ENCODE data around the gene ZCCHC2. TPM values are rescaled to one million over a fixed set of nuclear protein-coding genes. Genes with fewer than 3 reads are reported as not detected.

Gene ZCCHC2
- total and polyA plus RNA-seq, 5 experiments from 2014 or later: 1.8 to 55.8 (median 2.6) TPM

DNA sequence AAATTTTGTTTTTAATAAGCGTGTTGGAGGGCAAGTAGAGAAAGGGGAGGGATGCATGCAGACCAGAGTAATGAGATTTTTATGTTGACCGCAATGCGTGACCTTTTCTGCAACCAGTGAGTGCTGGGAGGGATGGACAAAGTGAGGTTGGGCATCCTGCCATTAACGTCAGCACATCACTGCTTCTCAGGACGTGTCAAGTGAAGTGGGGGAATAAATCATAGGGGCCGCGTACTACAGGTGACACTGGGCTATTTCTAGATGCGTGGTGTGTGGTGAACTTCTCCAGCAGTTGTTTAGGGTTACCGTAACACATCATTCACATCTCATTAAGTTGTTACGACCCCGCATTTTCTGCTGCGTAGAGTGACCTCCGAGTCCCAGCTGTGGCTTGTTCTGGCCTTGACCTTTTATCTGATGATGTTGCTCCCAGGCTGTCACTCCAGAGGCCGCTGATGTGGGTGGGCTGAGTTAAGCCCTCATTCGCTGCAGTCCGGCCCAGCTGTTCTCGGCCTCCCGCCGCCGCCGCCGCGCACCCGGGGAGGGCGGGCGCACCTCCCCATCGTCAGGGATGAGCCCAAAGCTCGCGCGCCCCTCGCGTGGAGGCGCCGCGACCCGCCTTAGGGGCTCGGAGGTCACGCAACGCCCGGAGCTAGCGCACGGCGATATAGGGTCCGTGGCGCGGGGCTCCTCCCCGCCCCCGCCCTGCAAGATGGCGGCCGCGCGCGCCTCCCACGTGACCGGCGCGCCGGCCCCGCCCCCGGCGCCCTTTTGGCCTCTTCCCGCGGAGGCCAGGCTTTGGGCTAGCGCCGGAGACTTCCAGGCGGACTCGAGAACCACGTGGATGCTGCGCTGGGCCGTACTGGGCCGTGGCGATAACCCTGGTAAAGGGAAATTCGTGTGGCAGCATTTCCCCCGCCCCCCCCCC, 3.5 kb downstream of the ZCCHC2 start:
- peaks cover 0 to 2% (median 0%) of the 10 kb centered on the region in 3 donors for H3K36me3 Mint-ChIP-seq
- H3K9me3 Mint-ChIP-seq: no peaks in the 10 kb centered on the region
- peak; percentile 31 to 78 (median 60) for DNase-seq
- H3K4me1 Mint-ChIP-seq: peaks cover 18 to 67% (median 49%) of the 10 kb centered on the region in 4 donors
- ATAC-seq: peak; percentile 11 to 13
- H3K4me3 Mint-ChIP-seq: peak overlapping the region; percentile 87 to 99 (median 95)
- H3K27me3 Mint-ChIP-seq: no peaks in the 10 kb centered on the region
- POLR2A ChIA-PET: interaction anchor here (1.1 to 1.8 kb wide), 5 partner anchors 20 to 108 kb away, joined by 3 to 13 read pairs (median 5); no protein-coding TSS in a partner anchor
- peak overlapping the region; percentile 93 to 99 (median 97) for H3K27ac Mint-ChIP-seq

DNA sequence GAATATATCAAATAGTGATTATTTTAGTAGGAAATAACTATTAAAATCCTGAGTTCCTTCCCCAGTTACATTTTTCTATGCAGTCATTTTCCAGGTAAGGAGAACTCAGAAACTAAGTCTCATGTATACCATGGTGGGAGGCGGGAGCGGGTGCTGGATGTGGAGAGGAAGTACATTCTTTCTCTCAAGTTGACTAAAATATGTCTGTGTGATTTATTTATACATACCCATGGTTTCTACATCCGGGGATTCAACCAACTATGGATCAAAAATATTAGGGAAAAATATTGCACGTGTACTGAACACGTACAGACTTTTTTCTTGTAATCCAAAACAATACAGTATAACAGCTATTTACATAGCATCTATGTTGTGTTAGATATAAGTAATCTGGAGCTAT, 6.8 kb downstream of the ZCCHC2 start:
- Mint-ChIP-seq H3K36me3 (peaks cover 0 to 7% (median 0%) of the 10 kb centered on the region in 3 donors), H3K27ac (peak overlapping the region in 2 of 10 donors; percentile 15 to 76), H3K4me3 (peak overlapping the region in 6 of 10 donors; percentile 8 to 69 (median 48)), H3K4me1 (peaks cover 31 to 83% (median 69%) of the 10 kb centered on the region in 4 donors), H3K27me3 (no peaks in the 10 kb centered on the region), H3K9me3 (no peaks in the 10 kb centered on the region)
- POLR2A ChIA-PET: interaction anchor here (0.5 kb wide), 1 partner anchor 10 kb away, joined by 4 read pairs; no protein-coding TSS in a partner anchor
- no peak for DNase-seq
- ATAC-seq: no peak

DNA sequence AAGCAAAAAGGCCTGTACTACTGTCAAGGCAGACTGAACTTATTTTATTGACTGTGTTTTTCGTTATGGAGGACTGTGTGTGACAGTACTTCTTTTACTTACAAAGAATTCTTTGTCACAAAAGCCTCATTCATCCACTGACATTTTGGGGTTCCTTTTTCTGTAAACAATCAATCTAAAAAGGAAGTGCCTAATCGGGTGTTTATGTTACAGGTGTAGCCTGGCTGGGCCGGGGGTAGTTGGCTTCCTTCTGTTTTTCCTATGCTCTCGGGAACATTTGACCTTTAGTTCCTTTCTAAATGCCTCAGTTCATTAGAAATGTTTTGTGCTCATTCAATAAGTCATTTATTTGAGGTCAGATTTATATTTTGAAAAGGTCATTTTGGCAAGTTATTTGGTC, 8.3 kb downstream of the ZCCHC2 start:
- POLR2A ChIA-PET: interaction anchor here (1.2 kb wide), 1 partner anchor 9 kb away, joined by 3 read pairs; no protein-coding TSS in a partner anchor
- Mint-ChIP-seq H3K9me3 (no peaks in the 10 kb centered on the region), H3K4me3 (peak overlapping the region in 2 of 10 donors; percentile 6 to 12)

DNA sequence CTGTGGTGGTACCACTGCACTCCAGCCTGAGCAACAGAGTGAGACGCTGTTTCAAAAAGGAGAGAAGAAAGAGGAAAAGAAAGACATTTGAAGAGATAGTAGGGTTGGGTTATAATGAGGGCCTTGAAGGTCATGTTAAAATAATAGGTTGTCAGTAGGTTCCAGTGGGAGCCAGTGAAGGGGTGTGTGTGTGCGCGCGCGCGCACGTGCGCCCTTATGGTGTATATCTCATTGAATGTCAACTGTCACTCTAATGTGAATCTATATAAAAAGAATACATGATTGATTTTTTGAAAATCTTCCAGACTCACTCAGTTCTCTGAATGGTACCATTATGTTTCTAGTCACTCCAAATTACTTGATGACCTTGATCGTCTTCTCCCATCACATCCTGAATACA, 9.1 kb downstream of the ZCCHC2 start:
- no peaks in the 10 kb centered on the region for H3K27me3 Mint-ChIP-seq
- no peaks in the 10 kb centered on the region for H3K9me3 Mint-ChIP-seq
- H3K4me1 Mint-ChIP-seq: peaks cover 37 to 88% (median 77%) of the 10 kb centered on the region in 4 donors
- POLR2A ChIA-PET: interaction anchor here (0.6 to 1.2 kb wide), 3 partner anchors 8 to 805 kb away, joined by 3 to 6 read pairs (median 3); no protein-coding TSS in a partner anchor
- DNase-seq (no peak), ATAC-seq (no peak)
- peak overlapping the region in 2 of 10 donors; percentile 0 to 37 for H3K27ac Mint-ChIP-seq
- peaks cover 0 to 7% (median 0%) of the 10 kb centered on the region in 3 donors for H3K36me3 Mint-ChIP-seq
- H3K4me3 Mint-ChIP-seq: peak overlapping the region in 2 of 10 donors; percentile 2 to 4

More for the DNA sequence above, 8.3 kb downstream of the ZCCHC2 start:
- Mint-ChIP-seq H3K27me3 (no peaks in the 10 kb centered on the region), H3K36me3 (peaks cover 0 to 7% (median 0%) of the 10 kb centered on the region in 3 donors), H3K27ac (peak overlapping the region in 3 of 10 donors; percentile 37 to 56 (median 53)), H3K4me1 (peaks cover 36 to 84% (median 69%) of the 10 kb centered on the region in 4 donors)
- DNase-seq: no peak
- no peak for ATAC-seq

DNA sequence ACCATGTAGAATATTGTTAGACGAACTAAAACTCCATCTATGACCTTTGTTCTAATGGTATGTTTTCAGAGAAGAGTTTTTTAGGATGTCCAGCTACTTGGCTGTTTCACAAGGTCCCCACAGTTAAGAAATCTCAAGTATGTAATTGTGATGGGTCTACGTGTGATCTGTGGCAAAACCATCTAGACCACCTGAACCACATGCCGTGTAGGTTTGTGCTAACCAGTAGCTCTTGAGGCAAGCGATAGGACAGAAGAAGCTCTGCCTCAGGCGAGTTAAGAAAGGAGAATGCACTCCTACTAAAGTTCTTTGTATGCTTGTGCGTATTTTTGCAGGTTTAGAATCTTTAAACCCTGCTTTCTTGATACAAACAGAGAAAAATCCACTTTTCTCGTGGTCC, 13.2 kb downstream of the ZCCHC2 start:
- peaks cover 0 to 25% (median 2%) of the 10 kb centered on the region in 3 donors for H3K36me3 Mint-ChIP-seq
- POLR2A ChIA-PET: no interaction called here
- no peaks in the 10 kb centered on the region for H3K9me3 Mint-ChIP-seq
- peaks cover 30 to 74% (median 72%) of the 10 kb centered on the region in 4 donors for H3K4me1 Mint-ChIP-seq
- no peak for ATAC-seq
- DNase-seq: no peak
- no peak overlapping the region for H3K27ac Mint-ChIP-seq
- no peak overlapping the region for H3K4me3 Mint-ChIP-seq
- no peaks in the 10 kb centered on the region for H3K27me3 Mint-ChIP-seq

DNA sequence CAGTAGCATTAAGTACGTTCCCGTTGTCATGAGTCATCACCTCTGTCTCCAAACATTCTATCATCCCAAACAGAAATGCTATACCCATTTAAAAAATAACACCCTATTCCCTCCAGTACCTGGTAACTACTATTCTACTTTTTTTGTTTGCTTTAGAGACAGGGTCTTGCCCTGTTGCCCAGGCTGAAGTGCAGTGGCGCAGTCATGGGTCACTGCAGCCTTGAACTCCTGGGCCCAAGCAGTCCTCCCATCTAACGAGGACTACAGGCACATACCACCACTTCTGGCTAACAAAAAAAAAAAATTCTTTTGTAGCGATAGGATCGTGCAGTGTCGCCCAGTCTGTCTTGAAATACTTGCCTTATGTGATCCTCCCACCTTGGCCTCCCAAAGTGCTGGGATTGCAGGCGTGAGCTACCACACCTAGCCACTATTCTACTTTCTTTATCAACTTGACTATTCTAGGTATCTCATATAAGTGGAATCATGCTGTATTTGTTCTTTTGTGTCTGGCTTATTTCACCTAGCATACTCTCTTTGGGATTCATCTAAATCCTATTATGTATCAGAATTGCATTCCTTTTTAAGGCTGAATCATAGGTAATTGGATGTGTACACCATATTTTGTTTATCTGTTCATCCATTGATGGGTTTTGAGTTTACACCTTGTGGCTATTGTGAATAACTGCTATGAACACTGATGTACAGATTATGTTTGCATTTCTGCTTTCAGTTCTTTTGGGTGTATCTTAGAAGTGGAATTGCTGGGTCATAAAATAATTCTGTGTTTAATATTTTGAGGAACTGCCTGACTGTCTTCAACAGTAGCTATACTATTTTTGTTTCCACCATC, 14.4 kb downstream of the ZCCHC2 start:
- Mint-ChIP-seq H3K9me3 (no peaks in the 10 kb centered on the region), H3K27ac (peak overlapping the region in 4 of 10 donors; percentile 21 to 74 (median 61)), H3K36me3 (peaks cover 0 to 31% (median 4%) of the 10 kb centered on the region in 3 donors), H3K27me3 (no peaks in the 10 kb centered on the region), H3K4me3 (peak overlapping the region in 1 of 10 donors; percentile 51), H3K4me1 (peaks cover 25 to 65% (median 62%) of the 10 kb centered on the region in 4 donors)
- POLR2A ChIA-PET: no interaction called here
- no peak for DNase-seq
- no peak for ATAC-seq

DNA sequence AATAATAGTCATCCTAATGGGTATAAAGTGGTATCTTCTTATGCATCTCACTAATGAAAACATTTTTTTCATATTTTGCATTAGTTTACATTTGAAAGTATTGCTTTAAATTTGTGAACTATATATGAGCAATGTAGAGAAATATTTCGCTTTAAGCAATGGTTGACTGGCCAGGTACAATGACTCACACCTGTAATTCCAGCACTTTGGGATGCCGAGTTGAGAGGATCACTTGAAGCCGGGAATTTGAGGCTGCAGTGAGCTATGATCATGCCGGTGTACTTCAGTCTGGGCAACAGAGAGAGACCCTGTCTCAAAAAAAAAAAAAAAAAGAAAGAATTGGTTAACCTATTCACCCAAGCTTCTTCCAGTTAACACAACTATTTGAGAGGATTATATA, 15.1 kb downstream of the ZCCHC2 start:
- no peaks in the 10 kb centered on the region for H3K9me3 Mint-ChIP-seq
- peaks cover 23 to 60% (median 58%) of the 10 kb centered on the region in 4 donors for H3K4me1 Mint-ChIP-seq
- ATAC-seq (no peak), DNase-seq (no peak)
- peaks cover 2 to 35% (median 9%) of the 10 kb centered on the region in 3 donors for H3K36me3 Mint-ChIP-seq
- H3K4me3 Mint-ChIP-seq: no peak overlapping the region
- POLR2A ChIA-PET: no interaction called here
- H3K27me3 Mint-ChIP-seq: no peaks in the 10 kb centered on the region
- H3K27ac Mint-ChIP-seq: no peak overlapping the region

DNA sequence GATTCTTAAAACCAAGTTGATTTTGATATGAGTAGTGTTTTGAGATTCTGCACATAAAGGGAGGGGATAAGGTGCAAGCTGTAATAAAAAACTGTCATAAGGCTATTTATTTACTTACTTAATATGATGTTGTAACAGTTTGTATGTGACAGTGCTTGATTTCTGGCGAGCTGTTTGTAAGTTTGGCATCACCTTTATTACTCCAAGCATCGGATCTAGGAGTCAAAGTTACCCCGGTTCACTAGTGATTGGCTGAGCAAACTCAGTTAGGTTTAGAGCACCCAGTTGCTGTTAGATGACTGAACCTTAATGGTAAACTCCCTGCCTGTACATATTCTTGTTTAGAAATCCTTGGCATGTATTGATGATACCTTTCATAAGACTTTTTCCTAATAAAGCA, 16.1 kb downstream of the ZCCHC2 start:
- Mint-ChIP-seq H3K27me3 (no peaks in the 10 kb centered on the region), H3K4me1 (peaks cover 31 to 62% (median 54%) of the 10 kb centered on the region in 4 donors), H3K27ac (no peak overlapping the region), H3K36me3 (peaks cover 10 to 44% (median 17%) of the 10 kb centered on the region in 3 donors), H3K4me3 (no peak overlapping the region), H3K9me3 (no peaks in the 10 kb centered on the region)
- POLR2A ChIA-PET: interaction anchor here (2.0 kb wide), 1 partner anchor 16 kb away, joined by 6 read pairs; the partner anchor contains the start of gene ZCCHC2
- DNase-seq: no peak
- no peak for ATAC-seq

DNA sequence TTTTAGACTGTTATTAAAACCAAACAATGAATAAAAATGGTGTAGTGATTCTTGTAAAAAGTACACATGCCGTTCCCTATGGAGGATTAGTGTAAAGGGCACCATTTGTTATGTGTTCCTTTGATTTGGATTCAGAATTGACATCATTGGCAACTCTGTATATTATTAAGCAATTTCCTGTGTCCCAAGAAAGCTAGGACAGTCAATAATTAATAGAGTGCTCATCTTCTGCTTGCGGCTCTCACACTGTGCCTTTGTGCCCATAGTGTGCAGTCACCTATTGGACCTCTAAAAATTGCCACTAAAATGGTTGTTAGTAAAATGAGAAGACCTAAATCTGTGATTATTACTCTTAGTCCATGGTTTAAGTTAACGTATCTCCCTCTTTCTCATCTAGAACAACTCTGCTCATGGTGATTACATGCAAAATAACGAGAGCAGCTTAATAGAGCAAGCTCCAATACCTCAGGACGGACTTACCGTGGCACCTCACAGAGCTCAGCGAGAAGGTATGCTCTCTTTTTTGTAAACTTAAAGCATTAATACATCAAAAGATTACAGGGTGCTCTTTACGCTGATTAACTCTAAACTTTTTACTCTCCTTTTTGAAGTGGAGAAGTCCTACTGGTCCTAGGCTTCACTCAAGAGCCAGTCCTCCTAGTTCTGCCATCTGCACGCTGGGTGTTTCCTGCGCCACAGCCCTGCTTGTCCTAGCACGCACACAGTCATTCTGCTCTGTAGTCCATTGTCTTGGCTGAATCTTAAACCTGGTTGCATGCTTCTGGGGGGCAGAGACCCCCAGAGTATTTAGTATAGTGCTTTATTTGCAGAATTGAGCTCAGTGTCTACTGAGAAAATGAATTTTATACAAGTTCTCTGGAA, 16.7 kb downstream of the ZCCHC2 start:
- Mint-ChIP-seq H3K36me3 (peaks cover 10 to 50% (median 17%) of the 10 kb centered on the region in 3 donors), H3K27ac (no peak overlapping the region), H3K27me3 (no peaks in the 10 kb centered on the region), H3K4me3 (no peak overlapping the region), H3K9me3 (no peaks in the 10 kb centered on the region), H3K4me1 (peaks cover 27 to 55% (median 47%) of the 10 kb centered on the region in 4 donors)
- POLR2A ChIA-PET: interaction anchor here (0.7 to 2.0 kb wide), 3 partner anchors 8 to 17 kb away, joined by 3 to 6 read pairs (median 4); partner anchors contain the start of gene ZCCHC2
- ATAC-seq (no peak), DNase-seq (no peak)

DNA sequence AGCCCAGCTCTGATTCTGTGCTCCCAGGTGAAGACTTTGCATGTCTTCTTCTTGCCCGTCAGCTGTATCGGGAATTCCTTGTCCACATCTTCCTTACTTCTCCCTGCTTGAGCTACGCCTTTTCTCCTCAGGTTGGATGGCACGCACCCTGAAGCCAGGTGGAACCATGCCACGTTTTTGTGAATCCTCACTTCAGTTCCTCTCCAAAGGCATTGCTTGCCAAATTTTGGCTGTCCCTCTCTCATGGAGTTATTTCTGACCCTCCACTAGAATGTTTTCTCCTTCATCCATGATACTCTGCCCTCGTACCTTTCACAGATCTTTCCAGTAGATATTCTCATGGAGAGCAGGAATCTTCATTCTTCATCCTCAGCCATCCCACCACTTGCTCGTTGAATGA, 20.2 kb downstream of the ZCCHC2 start:
- Mint-ChIP-seq H3K4me1 (peaks cover 11 to 24% (median 15%) of the 10 kb centered on the region in 4 donors), H3K27me3 (no peaks in the 10 kb centered on the region), H3K4me3 (no peak overlapping the region), H3K9me3 (no peaks in the 10 kb centered on the region), H3K27ac (peak overlapping the region in 1 of 10 donors; percentile 75), H3K36me3 (peaks cover 10 to 80% (median 29%) of the 10 kb centered on the region in 3 donors)
- ATAC-seq (no peak), DNase-seq (no peak)
- POLR2A ChIA-PET: no interaction called here

DNA sequence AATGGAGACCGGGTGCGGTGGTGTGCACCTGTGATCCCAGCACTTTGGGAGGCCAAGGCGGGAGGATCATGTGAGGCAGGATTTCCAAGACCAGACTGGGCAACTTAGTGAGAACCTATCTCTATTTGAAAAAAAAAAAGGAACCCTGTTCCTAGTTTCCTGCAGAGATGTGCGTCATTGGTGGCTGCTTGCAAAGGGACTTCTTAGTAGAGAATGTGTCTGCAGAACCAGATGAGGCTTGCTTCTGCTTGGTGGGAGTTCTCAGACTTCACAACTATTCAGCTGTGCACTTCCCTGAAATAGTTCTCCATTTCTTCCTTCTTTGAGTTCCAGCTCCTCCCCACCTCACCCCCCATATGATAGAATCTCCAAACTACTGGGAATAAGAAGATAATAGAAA, 22.3 kb downstream of the ZCCHC2 start:
- POLR2A ChIA-PET: no interaction called here
- Mint-ChIP-seq H3K27me3 (no peaks in the 10 kb centered on the region), H3K9me3 (no peaks in the 10 kb centered on the region), H3K27ac (peak overlapping the region in 2 of 10 donors; percentile 4 to 10), H3K36me3 (peaks cover 10 to 92% (median 34%) of the 10 kb centered on the region in 3 donors), H3K4me3 (no peak overlapping the region), H3K4me1 (peaks cover 6 to 15% (median 11%) of the 10 kb centered on the region in 4 donors)
- DNase-seq: no peak
- no peak for ATAC-seq
